ENCODE measurements around the gene PRSS50. TPM values are rescaled to one million over a fixed set of nuclear protein-coding genes. Genes with fewer than 3 reads are reported as not detected.

PRSS50 gene
- total RNA-seq, 1 experiment from 2014 or later = 0.70 TPM

DNA sequence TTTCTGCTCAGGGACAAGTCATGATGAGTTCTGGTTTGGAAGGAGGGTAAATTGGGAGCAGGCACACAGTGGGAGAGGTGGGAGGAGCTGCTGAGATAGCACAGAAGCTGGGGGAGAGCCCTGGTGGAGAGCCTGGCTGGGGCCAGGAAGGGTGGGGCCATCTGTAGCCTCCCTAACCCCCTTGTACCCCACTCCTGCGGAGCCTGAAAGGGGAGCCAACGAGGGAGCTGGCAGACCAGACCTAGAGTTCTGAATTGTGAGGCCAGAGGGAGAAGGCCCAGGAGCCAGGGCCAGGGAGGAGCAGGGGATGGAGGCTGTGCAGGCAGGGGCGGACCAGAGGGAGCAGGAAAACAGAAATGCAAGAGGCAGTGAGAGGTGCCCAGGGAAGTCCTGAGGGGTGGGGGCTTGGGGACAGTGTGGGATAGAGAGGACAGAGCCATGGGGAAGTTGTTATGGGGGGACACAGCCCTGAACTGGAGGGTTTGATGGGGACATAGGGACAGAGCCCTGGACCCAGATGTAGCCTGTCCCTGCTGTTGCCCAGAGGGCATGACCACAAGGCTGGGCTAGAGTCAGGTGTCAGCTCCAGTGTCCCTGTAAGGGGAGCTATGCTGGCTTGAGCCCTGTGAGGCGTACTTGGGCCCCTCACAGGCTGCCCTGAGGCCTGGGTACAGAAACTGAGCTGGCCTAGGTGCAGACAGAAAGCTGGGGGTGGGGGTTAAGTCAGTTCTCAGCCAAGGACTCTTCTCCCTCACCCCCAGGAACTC is 15.2 kb downstream of the PRSS50 start (continued):
- TF ChIP-seq, protein P1, sequence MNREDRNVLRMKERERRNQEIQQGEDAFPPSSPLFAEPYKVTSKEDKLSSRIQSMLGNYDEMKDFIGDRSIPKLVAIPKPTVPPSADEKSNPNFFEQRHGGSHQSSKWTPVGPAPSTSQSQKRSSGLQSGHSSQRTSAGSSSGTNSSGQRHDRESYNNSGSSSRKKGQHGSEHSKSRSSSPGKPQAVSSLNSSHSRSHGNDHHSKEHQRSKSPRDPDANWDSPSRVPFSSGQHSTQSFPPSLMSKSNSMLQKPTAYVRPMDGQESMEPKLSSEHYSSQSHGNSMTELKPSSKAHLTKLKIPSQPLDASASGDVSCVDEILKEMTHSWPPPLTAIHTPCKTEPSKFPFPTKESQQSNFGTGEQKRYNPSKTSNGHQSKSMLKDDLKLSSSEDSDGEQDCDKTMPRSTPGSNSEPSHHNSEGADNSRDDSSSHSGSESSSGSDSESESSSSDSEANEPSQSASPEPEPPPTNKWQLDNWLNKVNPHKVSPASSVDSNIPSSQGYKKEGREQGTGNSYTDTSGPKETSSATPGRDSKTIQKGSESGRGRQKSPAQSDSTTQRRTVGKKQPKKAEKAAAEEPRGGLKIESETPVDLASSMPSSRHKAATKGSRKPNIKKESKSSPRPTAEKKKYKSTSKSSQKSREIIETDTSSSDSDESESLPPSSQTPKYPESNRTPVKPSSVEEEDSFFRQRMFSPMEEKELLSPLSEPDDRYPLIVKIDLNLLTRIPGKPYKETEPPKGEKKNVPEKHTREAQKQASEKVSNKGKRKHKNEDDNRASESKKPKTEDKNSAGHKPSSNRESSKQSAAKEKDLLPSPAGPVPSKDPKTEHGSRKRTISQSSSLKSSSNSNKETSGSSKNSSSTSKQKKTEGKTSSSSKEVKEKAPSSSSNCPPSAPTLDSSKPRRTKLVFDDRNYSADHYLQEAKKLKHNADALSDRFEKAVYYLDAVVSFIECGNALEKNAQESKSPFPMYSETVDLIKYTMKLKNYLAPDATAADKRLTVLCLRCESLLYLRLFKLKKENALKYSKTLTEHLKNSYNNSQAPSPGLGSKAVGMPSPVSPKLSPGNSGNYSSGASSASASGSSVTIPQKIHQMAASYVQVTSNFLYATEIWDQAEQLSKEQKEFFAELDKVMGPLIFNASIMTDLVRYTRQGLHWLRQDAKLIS (CRISPR knock-in tag; IDR thresholded peaks at IDR 0.05; ENCODE audit: borderline replicate concordance) = no peak
- TF ChIP-seq FOXJ3 (CRISPR knock-in tag; IDR thresholded peaks at IDR 0.05; ENCODE audit: borderline replicate concordance) (no peak), CREM (CRISPR knock-in tag; IDR thresholded peaks at IDR 0.05) (no peak), SP1 (CRISPR knock-in tag; conservative IDR thresholded peaks at IDR 0.05) (no peak), ZNF263 (CRISPR knock-in tag; IDR thresholded peaks at IDR 0.05; ENCODE audit: low read depth) (no peak)

DNA sequence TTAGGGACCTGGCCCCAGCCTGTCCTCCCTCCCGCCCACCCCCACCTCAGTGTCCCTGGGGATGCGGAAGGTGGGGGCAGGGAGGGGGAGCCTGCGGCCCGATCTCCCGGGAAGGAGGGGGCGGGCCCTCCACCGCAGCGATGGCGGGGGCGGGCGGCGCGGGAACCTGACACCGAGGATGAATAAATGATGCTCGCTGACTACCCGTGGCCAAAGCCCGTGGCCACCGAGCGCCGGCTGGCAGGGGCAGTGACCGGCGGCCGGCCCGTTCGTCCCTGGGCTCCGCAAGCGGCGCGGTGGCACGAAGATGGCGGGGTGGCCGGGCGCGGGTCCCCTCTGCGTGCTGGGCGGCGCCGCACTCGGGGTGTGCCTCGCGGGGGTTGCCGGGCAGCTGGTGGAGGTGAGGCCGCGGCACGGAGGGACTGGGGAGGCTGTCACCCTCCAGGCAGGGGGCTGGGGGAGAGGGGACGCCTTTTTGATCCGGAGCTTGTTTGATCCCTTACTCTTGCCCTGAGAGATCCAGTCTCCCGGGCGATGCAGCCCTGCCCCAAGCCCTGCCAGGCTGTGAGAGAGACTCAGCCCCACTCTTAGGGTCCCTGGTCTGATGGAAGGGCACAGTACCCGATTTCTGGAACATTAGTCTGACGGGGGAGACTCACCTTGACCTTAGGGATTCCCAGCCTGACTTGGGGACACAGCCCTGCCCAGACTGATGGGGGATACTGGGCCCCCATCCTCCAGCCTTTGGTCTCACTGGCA is 16.3 kb downstream of the PRSS50 start, which contains the start of gene TMIE:
Gene TMIE, plus strand, starts transcription at position 212 of the 759 bp plus-strand sequence. Its CDS starts 96 bp downstream, at position 308.
- POLR2A ChIA-PET = no interaction called here
- Mint-ChIP-seq H3K27me3 (ENCODE audit: low read depth) (peaks cover 27% of the 10 kb centered on the region), H3K4me3 (peak within 1 kb of the TSS; percentile 50), H3K9me3 (no peaks in the 10 kb centered on the region), H3K27ac (no peak within 1 kb of the TSS), H3K36me3 (no peaks in the 10 kb centered on the region), H3K4me1 (peaks cover 7% of the 10 kb centered on the region)
- TF ChIP-seq, protein P2, sequence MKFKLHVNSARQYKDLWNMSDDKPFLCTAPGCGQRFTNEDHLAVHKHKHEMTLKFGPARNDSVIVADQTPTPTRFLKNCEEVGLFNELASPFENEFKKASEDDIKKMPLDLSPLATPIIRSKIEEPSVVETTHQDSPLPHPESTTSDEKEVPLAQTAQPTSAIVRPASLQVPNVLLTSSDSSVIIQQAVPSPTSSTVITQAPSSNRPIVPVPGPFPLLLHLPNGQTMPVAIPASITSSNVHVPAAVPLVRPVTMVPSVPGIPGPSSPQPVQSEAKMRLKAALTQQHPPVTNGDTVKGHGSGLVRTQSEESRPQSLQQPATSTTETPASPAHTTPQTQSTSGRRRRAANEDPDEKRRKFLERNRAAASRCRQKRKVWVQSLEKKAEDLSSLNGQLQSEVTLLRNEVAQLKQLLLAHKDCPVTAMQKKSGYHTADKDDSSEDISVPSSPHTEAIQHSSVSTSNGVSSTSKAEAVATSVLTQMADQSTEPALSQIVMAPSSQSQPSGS (CRISPR knock-in tag; IDR thresholded peaks at IDR 0.05; ENCODE audit: borderline replicate concordance, low read depth) = no peak
- no peak for TF ChIP-seq ZNF138 (CRISPR knock-in tag; conservative IDR thresholded peaks at IDR 0.05)
- no peak for TF ChIP-seq ZNF416 (CRISPR knock-in tag; IDR thresholded peaks at IDR 0.05)
- no peak for TF ChIP-seq SOX15 (CRISPR knock-in tag; IDR thresholded peaks at IDR 0.05)
- TF ChIP-seq, protein P3, sequence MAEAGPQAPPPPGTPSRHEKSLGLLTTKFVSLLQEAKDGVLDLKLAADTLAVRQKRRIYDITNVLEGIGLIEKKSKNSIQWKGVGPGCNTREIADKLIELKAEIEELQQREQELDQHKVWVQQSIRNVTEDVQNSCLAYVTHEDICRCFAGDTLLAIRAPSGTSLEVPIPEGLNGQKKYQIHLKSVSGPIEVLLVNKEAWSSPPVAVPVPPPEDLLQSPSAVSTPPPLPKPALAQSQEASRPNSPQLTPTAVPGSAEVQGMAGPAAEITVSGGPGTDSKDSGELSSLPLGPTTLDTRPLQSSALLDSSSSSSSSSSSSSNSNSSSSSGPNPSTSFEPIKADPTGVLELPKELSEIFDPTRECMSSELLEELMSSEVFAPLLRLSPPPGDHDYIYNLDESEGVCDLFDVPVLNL (CRISPR knock-in tag; IDR thresholded peaks at IDR 0.05; ENCODE audit: borderline replicate concordance, low read depth) = no peak
- TF ChIP-seq, protein P4, sequence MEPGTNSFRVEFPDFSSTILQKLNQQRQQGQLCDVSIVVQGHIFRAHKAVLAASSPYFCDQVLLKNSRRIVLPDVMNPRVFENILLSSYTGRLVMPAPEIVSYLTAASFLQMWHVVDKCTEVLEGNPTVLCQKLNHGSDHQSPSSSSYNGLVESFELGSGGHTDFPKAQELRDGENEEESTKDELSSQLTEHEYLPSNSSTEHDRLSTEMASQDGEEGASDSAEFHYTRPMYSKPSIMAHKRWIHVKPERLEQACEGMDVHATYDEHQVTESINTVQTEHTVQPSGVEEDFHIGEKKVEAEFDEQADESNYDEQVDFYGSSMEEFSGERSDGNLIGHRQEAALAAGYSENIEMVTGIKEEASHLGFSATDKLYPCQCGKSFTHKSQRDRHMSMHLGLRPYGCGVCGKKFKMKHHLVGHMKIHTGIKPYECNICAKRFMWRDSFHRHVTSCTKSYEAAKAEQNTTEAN (CRISPR knock-in tag; IDR thresholded peaks at IDR 0.05) = no peak
- TF ChIP-seq, protein P5, sequence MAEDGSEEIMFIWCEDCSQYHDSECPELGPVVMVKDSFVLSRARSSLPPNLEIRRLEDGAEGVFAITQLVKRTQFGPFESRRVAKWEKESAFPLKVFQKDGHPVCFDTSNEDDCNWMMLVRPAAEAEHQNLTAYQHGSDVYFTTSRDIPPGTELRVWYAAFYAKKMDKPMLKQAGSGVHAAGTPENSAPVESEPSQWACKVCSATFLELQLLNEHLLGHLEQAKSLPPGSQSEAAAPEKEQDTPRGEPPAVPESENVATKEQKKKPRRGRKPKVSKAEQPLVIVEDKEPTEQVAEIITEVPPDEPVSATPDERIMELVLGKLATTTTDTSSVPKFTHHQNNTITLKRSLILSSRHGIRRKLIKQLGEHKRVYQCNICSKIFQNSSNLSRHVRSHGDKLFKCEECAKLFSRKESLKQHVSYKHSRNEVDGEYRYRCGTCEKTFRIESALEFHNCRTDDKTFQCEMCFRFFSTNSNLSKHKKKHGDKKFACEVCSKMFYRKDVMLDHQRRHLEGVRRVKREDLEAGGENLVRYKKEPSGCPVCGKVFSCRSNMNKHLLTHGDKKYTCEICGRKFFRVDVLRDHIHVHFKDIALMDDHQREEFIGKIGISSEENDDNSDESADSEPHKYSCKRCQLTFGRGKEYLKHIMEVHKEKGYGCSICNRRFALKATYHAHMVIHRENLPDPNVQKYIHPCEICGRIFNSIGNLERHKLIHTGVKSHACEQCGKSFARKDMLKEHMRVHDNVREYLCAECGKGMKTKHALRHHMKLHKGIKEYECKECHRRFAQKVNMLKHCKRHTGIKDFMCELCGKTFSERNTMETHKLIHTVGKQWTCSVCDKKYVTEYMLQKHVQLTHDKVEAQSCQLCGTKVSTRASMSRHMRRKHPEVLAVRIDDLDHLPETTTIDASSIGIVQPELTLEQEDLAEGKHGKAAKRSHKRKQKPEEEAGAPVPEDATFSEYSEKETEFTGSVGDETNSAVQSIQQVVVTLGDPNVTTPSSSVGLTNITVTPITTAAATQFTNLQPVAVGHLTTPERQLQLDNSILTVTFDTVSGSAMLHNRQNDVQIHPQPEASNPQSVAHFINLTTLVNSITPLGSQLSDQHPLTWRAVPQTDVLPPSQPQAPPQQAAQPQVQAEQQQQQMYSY (CRISPR knock-in tag; IDR thresholded peaks at IDR 0.05) = no peak
- DNase-seq (ENCODE audit: low spot score) (no peak), ATAC-seq (no peak)
- CTCF ChIA-PET = interaction anchor here (1.2 to 2.5 kb wide), 6 partner anchors 10 to 213 kb away, joined by 3 to 14 read pairs (median 8); partner anchors contain the start of gene PRSS50
